Umbilical cord (tissue), 2 donors: Measurements from ENCODE around the gene SIGLEC1. TPM values are rescaled to one million over a fixed set of nuclear protein-coding genes. Genes with fewer than 3 reads are reported as not detected.

Source experiments
- DNase-seq: peaks from one replicate; pipeline ENCODE4 v3.0.0-alpha.2; 2015; ENCODE audit warnings: low spot score
- total RNA-seq: library from RNA; depleted of rRNA; stranded (reverse); fragments of >200 nt; gene quantifications from one replicate; pipeline ENCODE4 v1.2.3, GENCODE V29; 2014; ENCODE audit warnings: low replicate concordance; ENCODE audit not compliant: insufficient read depth

The SIGLEC1 gene
- total RNA-seq, 1 donor from 2014 or later = 5.8 TPM

- no peak for DNase-seq
Observed at GRCh38 chr20:3701061-3701998, 11.1 kb downstream of the SIGLEC1 start.

- DNase-seq = no peak
Observed at GRCh38 chr20:3699037-3699436, 13.4 kb downstream of the SIGLEC1 start.

- peak; percentile 60 for DNase-seq
Observed at GRCh38 chr20:3698591-3699001, 13.8 kb downstream of the SIGLEC1 start.

DNA sequence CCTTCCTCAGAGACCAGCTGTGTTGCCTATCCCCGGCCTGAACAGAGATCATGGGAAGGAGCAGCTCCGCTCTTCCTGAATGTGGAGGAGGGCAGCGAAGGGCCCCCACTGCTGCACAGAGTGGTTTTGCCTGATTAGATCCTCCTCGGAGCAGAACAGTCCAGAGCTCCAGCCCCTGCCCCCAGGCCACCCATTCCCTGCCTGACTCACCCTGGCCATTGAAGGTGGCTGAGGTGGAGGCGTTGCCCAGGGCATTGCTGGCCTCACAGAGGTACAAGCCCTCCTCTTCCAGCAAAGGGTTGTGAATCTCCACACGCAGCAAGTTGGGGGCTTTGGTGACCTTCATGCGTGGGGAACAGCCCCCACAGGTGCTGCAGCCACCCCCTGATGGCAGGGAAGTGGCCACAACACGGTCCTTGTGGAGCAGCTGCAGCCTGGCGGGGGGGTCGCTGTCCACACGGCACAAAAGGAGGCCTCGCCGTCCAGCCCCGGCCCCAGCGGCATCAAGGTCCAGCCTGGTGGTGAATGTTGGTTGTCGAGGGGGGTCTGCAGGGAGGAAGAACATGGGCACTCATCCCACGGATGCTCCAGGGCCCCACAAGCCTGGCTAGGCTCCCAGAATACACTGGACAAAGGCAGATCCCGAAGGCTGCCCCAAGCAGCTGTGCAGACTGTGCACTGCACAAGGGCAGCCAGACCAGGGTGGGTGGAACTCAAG lies 14.7 kb downstream of the SIGLEC1 start:
- peak; percentile 43 for DNase-seq

- no peak for DNase-seq
Observed at GRCh38 chr20:3696745-3697587, 15.4 kb downstream of the SIGLEC1 start.

GRCh38 chr20:3696200-3696599 lies 16.2 kb downstream of the SIGLEC1 start:
- DNase-seq = no peak

- DNase-seq = no peak
Observed at GRCh38 chr20:3694864-3695263, 17.5 kb downstream of the SIGLEC1 start.

DNA sequence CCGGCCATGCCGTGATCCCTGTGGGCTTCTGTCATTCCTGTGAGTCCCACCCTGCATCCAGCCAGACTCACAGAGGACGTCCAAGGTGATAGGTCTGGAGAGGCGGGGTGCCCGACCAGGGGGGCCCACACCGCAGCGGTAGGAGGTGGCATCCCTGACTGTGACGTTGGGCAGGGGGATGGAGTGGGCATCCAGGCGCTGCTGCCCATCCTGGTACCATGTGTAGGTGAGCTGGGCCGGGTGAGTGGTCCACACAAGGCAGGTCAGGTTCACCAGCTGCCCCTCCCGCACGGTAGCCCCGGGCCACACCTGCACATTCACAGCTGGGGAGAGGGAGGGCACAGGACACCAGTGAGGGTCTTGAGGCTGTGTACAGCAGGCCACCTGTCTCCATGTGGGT lies 19.0 kb downstream of the SIGLEC1 start:
- no peak for DNase-seq

- no peak for DNase-seq
Observed at GRCh38 chr20:3692706-3693294, 19.6 kb downstream of the SIGLEC1 start.

DNA sequence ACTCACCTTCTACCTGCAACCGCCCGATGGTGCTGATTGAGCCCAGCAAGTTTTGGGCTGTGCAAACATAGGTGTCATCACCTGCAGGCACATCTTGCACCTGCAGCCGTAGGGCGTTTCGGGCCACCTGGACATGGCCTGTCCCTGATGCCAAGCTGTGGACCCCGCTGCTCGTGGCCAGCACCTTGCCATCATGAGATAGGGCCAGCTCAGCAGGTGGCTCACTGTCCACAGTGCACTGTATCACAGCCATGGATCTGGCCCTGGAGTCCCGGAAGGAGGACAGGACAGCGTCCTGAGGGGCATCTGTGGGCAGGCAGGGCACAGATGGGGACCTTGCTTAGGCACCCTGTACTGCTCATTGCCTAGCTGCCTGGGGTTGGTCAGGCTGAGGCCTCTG lies 20.5 kb downstream of the SIGLEC1 start:
- DNase-seq = no peak

GRCh38 chr20:3691306-3691705 lies 21.1 kb downstream of the SIGLEC1 start:
- DNase-seq = no peak

DNA sequence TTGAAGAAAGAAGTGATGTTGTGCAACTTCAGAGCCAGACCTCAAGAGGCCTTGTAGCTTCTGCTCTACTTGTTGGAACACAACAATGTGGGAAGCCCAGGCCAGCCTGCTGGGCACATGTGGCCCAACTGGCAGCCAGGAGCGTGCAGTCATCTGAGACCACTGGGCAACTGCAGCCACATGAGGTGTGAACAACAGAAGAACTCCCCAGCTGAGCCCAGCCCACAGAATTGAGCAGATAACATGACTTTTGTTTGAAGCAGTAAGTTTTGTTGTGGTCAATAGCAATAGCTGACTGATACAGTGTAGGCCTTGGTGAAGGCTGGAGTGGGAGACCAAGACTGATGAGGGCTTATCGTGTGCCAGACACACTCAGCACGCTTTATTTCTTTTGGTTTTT lies 22.0 kb downstream of the SIGLEC1 start:
- DNase-seq = no peak

GRCh38 chr20:3689978-3690377 lies 22.4 kb downstream of the SIGLEC1 start:
- no peak for DNase-seq

- DNase-seq = peak; percentile 75
Observed at GRCh38 chr20:3687655-3688054, 24.7 kb downstream of the SIGLEC1 start.

- peak; percentile 98 for DNase-seq
Observed at GRCh38 chr20:3686867-3687321, 25.5 kb downstream of the SIGLEC1 start.

- no peak for DNase-seq
Observed at GRCh38 chr20:3686421-3686820, 26.0 kb downstream of the SIGLEC1 start.

GRCh38 chr20:3685341-3685740 lies 27.1 kb downstream of the SIGLEC1 start:
- no peak for DNase-seq

GRCh38 chr20:3681931-3682781 lies 30.2 kb downstream of the SIGLEC1 start, which contains the start of gene ADAM33:
Gene ADAM33, minus strand, starts transcription at chr20:3682010. Its CDS starts 6 bp downstream, at chr20:3682004.
- DNase-seq = peak; percentile 71

DNA sequence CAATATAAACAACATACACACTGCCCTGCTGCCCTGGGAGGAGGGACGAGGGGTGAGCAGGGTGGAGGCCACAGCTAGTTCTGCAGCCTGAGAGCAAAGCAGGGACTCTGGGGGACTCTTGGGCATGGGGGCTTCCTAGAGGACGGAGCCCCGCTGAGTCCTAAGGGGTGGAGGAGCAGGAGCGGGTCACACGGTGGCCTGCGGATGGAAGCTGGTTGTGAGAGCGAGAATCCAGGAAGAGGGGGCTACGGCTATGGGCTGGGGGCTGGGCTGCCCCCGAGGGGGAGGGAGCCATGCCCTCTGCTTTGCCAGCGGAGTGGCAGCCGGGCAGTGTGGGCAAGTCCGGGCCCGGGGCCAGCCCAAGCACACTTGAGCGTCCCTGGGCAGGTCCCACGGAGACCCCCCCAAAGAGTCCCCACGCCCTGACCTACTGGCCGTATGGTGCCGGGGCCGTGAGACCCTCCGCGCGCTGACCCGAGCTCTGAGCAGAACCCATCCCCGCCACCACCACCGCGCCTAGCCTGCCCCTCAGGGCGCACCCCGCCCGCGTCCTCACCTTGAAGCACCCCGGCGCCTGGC lies 31.0 kb downstream of the SIGLEC1 start:
- DNase-seq = no peak
